CD14-positive monocyte (primary cell): Measurements from ENCODE around the gene BFSP1. TPM values are rescaled to one million over a fixed set of nuclear protein-coding genes. Genes with fewer than 3 reads are reported as not detected.

Experiments used
- DNase-seq, 3 donors: peaks; one replicate each; pipeline ENCODE4 v3.0.0-alpha.2; 2011 to 2022
- H2AFZ ChIP-seq: 2 replicates; pipeline ENCODE4 v1.6.0; 2012; ENCODE audit warnings: mild to moderate bottlenecking, low read depth, low read length, inconsistent platforms; ENCODE audit not compliant: insufficient read depth, poor library complexity, severe bottlenecking
- H3K27ac ChIP-seq, 2 donors: 1 replicate in 1 of 2; 2 replicates in 1 of 2; pipeline ENCODE4 v1.5.1; 2012 to 2013; ENCODE audit warnings: low read length in 2 of 2, control low read depth in 1 of 2, inconsistent platforms in 1 of 2, low read depth in 1 of 2, mild to moderate bottlenecking in 1 of 2
- H3K27me3 ChIP-seq, 2 donors: one replicate each; pipeline versions ENCODE4 v1.6.0 to v1.6.1; 2011 to 2013; ENCODE audit warnings: low read length in 2 of 2; ENCODE audit not compliant: control insufficient read depth in 2 of 2, insufficient read depth in 2 of 2
- H3K36me3 ChIP-seq, 2 donors: replicated peaks in 1 of 2; 1 replicate in 1 of 2; 2 replicates in 1 of 2; pipeline versions ENCODE4 v1.5.1 to v1.6.1; 2012 to 2013; ENCODE audit warnings: low read length in 2 of 2, control low read depth in 1 of 2, inconsistent platforms in 1 of 2, mild to moderate bottlenecking in 1 of 2; ENCODE audit not compliant: insufficient read depth in 2 of 2, control insufficient read depth in 1 of 2
- H3K4me1 ChIP-seq, 2 donors: 1 replicate in 1 of 2; 2 replicates in 1 of 2; pipeline versions ENCODE4 v1.5.1 to v1.6.1; 2012 to 2013; ENCODE audit warnings: low read length in 2 of 2, control low read depth in 1 of 2, inconsistent platforms in 1 of 2, mild to moderate bottlenecking in 1 of 2, moderate library complexity in 1 of 2; ENCODE audit not compliant: insufficient read depth in 2 of 2, control insufficient read depth in 1 of 2
- H3K4me2 ChIP-seq: replicated peaks from 2 replicates; pipeline ENCODE3; 2012; ENCODE audit warnings: low read length, moderate library complexity, mild to moderate bottlenecking; ENCODE audit not compliant: poor library complexity, severe bottlenecking; ENCODE audit errors: extremely low read depth
- H3K4me3 ChIP-seq, 3 experiments: fragments of 200-600 bp in 1 of 3; sonication (generic) in 1 of 3; replicated peaks in 1 of 3; 1 replicate in 2 of 3; 2 replicates in 1 of 3; pipeline ENCODE4 v1.5.1; 2011 to 2013; ENCODE audit warnings: low read length in 3 of 3, mild to moderate bottlenecking in 3 of 3, control low read depth in 2 of 3, low read depth in 2 of 3, inconsistent platforms in 1 of 3, moderate library complexity in 1 of 3
- H3K79me2 ChIP-seq: 2 replicates; pipeline ENCODE4 v1.6.0; 2012; ENCODE audit warnings: mild to moderate bottlenecking, control low read depth, inconsistent platforms, low read length, moderate library complexity; ENCODE audit not compliant: insufficient read depth
- H3K9ac ChIP-seq: 2 replicates; pipeline ENCODE4 v1.6.0; 2017; ENCODE audit warnings: low read length, mild to moderate bottlenecking; ENCODE audit not compliant: insufficient read depth, poor library complexity, severe bottlenecking
- H3K9me3 ChIP-seq, 2 donors: replicated peaks in 1 of 2; 1 replicate in 1 of 2; 2 replicates in 1 of 2; pipeline versions ENCODE4 v1.5.1 to v1.6.1; 2012 to 2013; ENCODE audit warnings: low read length in 2 of 2, control low read depth in 1 of 2; ENCODE audit not compliant: control insufficient read depth in 1 of 2, insufficient read depth in 1 of 2
- H4K20me1 ChIP-seq: 2 replicates; pipeline ENCODE4 v1.6.0; 2012; ENCODE audit warnings: mild to moderate bottlenecking, low read length, control low read depth, moderate library complexity; ENCODE audit not compliant: insufficient read depth
- H3K27ac Mint-ChIP-seq, 7 donors: one replicate each; pipeline ENCODE4 v1.8.0; 2020; ENCODE audit warnings: mild to moderate bottlenecking in 7 of 7, mixed read lengths in 7 of 7, moderate library complexity in 6 of 7, inconsistent platforms in 2 of 7
- H3K27me3 Mint-ChIP-seq, 3 donors: one replicate each; pipeline ENCODE4 v1.8.0; 2021 to 2022; ENCODE audit warnings: low read depth in 3 of 3, mild to moderate bottlenecking in 3 of 3, mixed read lengths in 3 of 3, moderate library complexity in 3 of 3, inconsistent platforms in 1 of 3
- H3K36me3 Mint-ChIP-seq, 2 donors: one replicate each; pipeline ENCODE4 v1.8.0; 2020; ENCODE audit warnings: mixed read lengths in 2 of 2, inconsistent platforms in 1 of 2, mild to moderate bottlenecking in 1 of 2
- H3K4me1 Mint-ChIP-seq: one replicate; pipeline ENCODE4 v1.8.0; 2020; ENCODE audit warnings: mild to moderate bottlenecking, mixed read lengths
- H3K4me3 Mint-ChIP-seq, 2 donors: one replicate each; pipeline ENCODE4 v1.8.0; 2020; ENCODE audit warnings: mild to moderate bottlenecking in 2 of 2, mixed read lengths in 2 of 2, moderate library complexity in 1 of 2
- H3K9me3 Mint-ChIP-seq, 7 donors: one replicate each; pipeline ENCODE4 v1.8.0; 2020 to 2022; ENCODE audit warnings: mixed read lengths in 7 of 7, mild to moderate bottlenecking in 6 of 7, moderate library complexity in 6 of 7, inconsistent platforms in 2 of 7
- WGBS: methylation state at CpG from one replicate; pipeline ENCODE4 v1.1.5; 2013; ENCODE audit warnings: missing lambda C conversion rate; ENCODE audit not compliant: insufficient coverage; 5-methylcytosine and 5-hydroxymethylcytosine counted together
- intact Hi-C, 2 donors: fragments of 100-400 bp; cut with micrococcal nuclease; formaldehyde crosslinking; loops; one replicate each; pipeline versions ENCODE4 v1.15.0 to v1.15.1; 2023
- polyA plus RNA-seq, 3 donors: library from polyadenylated mRNA; depleted of rRNA in 1 of 3; unstranded in 2 of 3; stranded (reverse) in 1 of 3; fragments of 300-500 nt in 2 of 3; fragments of >200 nt in 1 of 3; fragmentation: Illumina TruSeq in 2 of 3; gene quantifications; 1 replicate in 2 of 3; 2 replicates in 1 of 3; pipeline ENCODE4 v1.2.3, GENCODE V29; 2012 to 2021
- TF ChIP-seq, protein P1 (sequence below): fragments of 200-600 bp; IDR thresholded peaks from one replicate; pipeline ENCODE4 v1.8.0; 2022; ENCODE audit warnings: antibody characterized with exemption, mild to moderate bottlenecking

BFSP1 gene
- polyA plus RNA-seq, 3 donors = not detected

DNA sequence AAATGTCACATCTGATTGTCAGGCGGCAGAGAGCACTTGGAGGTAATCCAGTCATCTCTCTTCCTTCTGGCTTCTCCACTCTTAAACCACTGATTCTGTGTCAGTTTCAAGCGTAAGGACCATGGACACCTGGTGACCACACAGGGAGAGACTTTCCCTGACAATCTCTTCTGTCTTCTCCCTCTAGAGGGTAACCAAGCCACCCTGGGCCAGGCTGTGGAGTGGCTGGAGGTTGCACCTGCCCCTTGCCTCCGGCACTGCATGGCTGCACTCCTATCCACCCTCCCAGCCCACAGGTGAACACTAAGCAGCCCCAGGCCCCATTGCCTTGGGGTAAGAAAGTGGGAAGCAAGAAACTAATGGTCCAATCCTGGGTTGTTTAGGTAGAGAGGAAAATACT, 78.7 kb downstream of the BFSP1 start:
- Histone ChIP-seq H3K4me2 (no peak overlapping the region), H3K27me3 (no peaks in the 10 kb centered on the region), H3K9me3 (no peaks in the 10 kb centered on the region), H3K79me2 (no peaks in the 10 kb centered on the region), H2AFZ (no peak overlapping the region), H3K9ac (no peak overlapping the region), H4K20me1 (no peaks in the 10 kb centered on the region), H3K4me3 (no peak overlapping the region), H3K36me3 (no peaks in the 10 kb centered on the region), H3K27ac (no peak overlapping the region), H3K4me1 (no peaks in the 10 kb centered on the region)
- no peak overlapping the region for H3K27ac Mint-ChIP-seq
- no peaks in the 10 kb centered on the region for H3K36me3 Mint-ChIP-seq
- no peak for DNase-seq
- H3K27me3 Mint-ChIP-seq = peaks cover 2 to 14% (median 8%) of the 10 kb centered on the region in 3 donors
- TF ChIP-seq, protein P1, sequence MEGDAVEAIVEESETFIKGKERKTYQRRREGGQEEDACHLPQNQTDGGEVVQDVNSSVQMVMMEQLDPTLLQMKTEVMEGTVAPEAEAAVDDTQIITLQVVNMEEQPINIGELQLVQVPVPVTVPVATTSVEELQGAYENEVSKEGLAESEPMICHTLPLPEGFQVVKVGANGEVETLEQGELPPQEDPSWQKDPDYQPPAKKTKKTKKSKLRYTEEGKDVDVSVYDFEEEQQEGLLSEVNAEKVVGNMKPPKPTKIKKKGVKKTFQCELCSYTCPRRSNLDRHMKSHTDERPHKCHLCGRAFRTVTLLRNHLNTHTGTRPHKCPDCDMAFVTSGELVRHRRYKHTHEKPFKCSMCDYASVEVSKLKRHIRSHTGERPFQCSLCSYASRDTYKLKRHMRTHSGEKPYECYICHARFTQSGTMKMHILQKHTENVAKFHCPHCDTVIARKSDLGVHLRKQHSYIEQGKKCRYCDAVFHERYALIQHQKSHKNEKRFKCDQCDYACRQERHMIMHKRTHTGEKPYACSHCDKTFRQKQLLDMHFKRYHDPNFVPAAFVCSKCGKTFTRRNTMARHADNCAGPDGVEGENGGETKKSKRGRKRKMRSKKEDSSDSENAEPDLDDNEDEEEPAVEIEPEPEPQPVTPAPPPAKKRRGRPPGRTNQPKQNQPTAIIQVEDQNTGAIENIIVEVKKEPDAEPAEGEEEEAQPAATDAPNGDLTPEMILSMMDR = no peak
- H3K4me3 Mint-ChIP-seq = no peak overlapping the region
- H3K4me1 Mint-ChIP-seq = no peaks in the 10 kb centered on the region
- intact Hi-C loops = no loop called here
- 94% methylated on average over 2 of the region's 3 CpGs for WGBS
- peaks cover 0 to 2% (median 0%) of the 10 kb centered on the region in 7 donors for H3K9me3 Mint-ChIP-seq

DNA sequence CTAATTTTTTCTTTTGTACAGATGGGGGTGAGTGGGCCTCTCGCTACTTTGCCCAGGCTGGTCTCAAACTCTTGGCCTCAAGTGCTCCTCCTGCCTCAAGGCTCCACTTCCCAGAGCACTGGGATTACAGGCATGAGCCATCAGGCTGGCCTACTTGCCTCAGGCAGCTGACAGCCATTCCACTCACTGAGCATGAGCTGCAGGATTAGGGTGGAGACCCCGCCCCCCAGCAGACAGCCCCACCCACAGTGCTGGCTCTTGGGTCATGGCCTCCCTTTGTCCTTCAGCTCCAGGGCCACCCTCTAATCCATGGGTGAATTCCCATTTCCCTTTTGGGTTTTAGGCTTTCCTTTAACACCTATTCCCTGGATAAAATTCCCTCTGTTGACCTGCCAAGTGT, 82.1 kb downstream of the BFSP1 start:
- Mint-ChIP-seq H3K27ac (no peak overlapping the region), H3K27me3 (peaks cover 2 to 13% (median 10%) of the 10 kb centered on the region in 3 donors), H3K4me1 (no peaks in the 10 kb centered on the region), H3K9me3 (no peaks in the 10 kb centered on the region), H3K4me3 (no peak overlapping the region), H3K36me3 (no peaks in the 10 kb centered on the region)
- no peak for DNase-seq
- Histone ChIP-seq H3K9me3 (no peaks in the 10 kb centered on the region), H3K4me3 (no peak overlapping the region), H3K9ac (no peak overlapping the region), H3K4me1 (no peaks in the 10 kb centered on the region), H3K36me3 (no peaks in the 10 kb centered on the region), H2AFZ (no peak overlapping the region), H4K20me1 (no peaks in the 10 kb centered on the region), H3K4me2 (no peak overlapping the region), H3K79me2 (no peaks in the 10 kb centered on the region), H3K27me3 (no peaks in the 10 kb centered on the region), H3K27ac (no peak overlapping the region)
- 81% methylated on average over 2 of the region's 2 CpGs for WGBS
- TF ChIP-seq, protein P1 = no peak
- intact Hi-C loops = no loop called here
